T-helper 1 cell treated with Interleukin-12 subunit alpha and Interleukin-12 subunit beta and Interleukin-4 antibody, amounts not matched to agents 30 μg/mL and 1 μg/mL, for 36 hours (primary cell): Measurements from ENCODE around the gene COPS2.
"Not testable (repeated sequence)": the region's sequence is repeated elsewhere in the genome, so short reads cannot be mapped to it uniquely, and the experiment has no call there.

ENCODE experiments used
- H3K27ac Mint-ChIP-seq: one replicate; pipeline ENCODE4 v1.8.0; 2021; ENCODE audit warnings: mild to moderate bottlenecking, mixed read lengths
- H3K27me3 Mint-ChIP-seq: one replicate; pipeline ENCODE4 v1.8.0; 2021; ENCODE audit warnings: low read depth, mixed read lengths
- H3K36me3 Mint-ChIP-seq: one replicate; pipeline ENCODE4 v1.8.0; 2021; ENCODE audit warnings: low read depth, mixed read lengths
- H3K4me1 Mint-ChIP-seq: one replicate; pipeline ENCODE4 v1.8.0; 2021; ENCODE audit warnings: low read depth, mixed read lengths
- H3K4me3 Mint-ChIP-seq: one replicate; pipeline ENCODE4 v1.8.0; 2021; ENCODE audit warnings: mild to moderate bottlenecking, moderate library complexity, mixed read lengths
- H3K9me3 Mint-ChIP-seq: one replicate; pipeline ENCODE4 v1.8.0; 2021; ENCODE audit warnings: mixed read lengths

The COPS2 gene

DNA sequence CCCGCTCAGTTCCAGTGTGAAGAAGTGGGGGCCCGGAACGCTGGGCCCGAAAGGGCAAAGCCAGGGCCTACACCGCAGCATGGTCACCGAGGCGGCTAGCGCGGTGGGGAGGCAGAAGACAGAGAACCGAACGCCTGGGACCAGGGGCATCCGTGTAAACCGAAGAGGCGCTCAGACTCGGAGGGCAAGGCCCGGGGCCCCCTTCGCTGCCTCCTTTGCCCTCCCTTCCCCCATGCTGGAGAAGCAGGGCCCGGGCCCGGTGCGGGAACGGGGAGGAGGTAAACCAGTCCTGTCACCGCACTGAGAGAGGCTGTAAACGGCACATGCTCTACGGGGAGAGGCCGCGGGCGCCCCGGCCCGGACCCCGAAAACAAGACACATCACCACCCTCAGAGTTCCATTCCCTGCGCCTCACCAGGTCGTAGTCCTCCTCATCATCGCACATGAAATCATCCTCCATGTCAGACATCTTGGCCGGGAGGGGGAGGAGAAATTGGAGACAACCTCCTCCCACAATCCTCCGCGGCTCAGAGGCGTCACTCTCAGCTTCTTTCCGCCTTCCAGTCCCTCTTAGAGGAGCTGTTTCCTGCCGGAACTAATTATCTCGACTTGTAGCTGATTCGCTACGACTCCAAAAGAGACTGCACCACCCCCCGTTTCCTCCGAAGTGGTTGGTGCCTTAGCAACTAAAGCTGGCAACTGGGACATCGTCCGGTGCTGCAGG lies at the start of gene COPS2:
COPS2 (minus strand) TSS at position 490 of the 724 bp plus-strand sequence; CDS start at position 469, 21 bp downstream.
- no peaks in the 10 kb centered on the region for H3K27me3 Mint-ChIP-seq
- H3K4me3 Mint-ChIP-seq = peak within 1 kb of the TSS; percentile 100
- peaks cover 9% of the 10 kb centered on the region for H3K36me3 Mint-ChIP-seq
- H3K9me3 Mint-ChIP-seq = no peaks in the 10 kb centered on the region
- H3K4me1 Mint-ChIP-seq = peaks cover 45% of the 10 kb centered on the region
- H3K27ac Mint-ChIP-seq = peak within 1 kb of the TSS; percentile 99

DNA sequence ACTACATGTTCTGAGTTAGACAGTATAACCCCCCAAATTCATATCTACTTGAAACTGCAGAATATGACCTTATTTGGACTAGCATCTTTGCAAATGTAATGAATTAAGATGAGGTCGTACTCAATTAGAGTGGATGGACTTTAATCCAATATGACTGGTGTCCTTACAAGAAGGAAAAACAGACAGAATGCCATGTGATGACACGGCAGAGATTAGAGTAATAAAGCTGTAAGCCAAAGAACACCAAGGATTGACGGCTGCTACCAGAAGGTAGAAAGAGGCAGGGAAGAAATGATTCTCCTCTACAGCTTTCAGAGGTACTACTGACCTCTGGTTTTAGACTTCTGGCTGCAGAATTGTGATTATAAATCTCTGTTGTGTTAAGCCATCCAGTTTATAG lies 44.9 kb upstream of the COPS2 start:
- Mint-ChIP-seq H3K27me3 (no peaks in the 10 kb centered on the region), H3K36me3 (peaks cover 29% of the 10 kb centered on the region), H3K4me3 (no peak overlapping the region), H3K27ac (no peak overlapping the region), H3K9me3 (peaks cover 11% of the 10 kb centered on the region), H3K4me1 (peaks cover 7% of the 10 kb centered on the region)

DNA sequence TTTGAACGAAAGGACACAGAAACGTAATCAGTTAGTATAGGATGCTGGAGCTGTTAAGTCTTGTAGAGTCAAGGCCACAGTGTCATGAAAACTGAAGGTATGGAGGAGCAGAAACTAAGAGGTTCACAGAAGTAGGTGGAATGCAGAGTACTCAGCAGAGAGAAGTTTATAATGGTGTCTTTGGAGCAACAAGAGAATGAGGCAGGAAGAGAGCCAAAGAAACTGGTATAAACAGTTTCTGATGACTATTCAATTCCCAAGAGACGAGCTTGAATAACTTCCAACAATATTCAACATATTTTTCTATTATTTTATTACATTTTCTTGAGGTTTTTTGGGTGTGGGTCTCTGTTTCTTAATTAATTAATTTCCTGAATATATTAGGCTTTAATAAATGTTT lies 44.3 kb upstream of the COPS2 start:
- Mint-ChIP-seq H3K27ac (no peak overlapping the region), H3K36me3 (peaks cover 22% of the 10 kb centered on the region), H3K4me3 (no peak overlapping the region), H3K27me3 (no peaks in the 10 kb centered on the region), H3K9me3 (peaks cover 4% of the 10 kb centered on the region), H3K4me1 (peaks cover 7% of the 10 kb centered on the region)

DNA sequence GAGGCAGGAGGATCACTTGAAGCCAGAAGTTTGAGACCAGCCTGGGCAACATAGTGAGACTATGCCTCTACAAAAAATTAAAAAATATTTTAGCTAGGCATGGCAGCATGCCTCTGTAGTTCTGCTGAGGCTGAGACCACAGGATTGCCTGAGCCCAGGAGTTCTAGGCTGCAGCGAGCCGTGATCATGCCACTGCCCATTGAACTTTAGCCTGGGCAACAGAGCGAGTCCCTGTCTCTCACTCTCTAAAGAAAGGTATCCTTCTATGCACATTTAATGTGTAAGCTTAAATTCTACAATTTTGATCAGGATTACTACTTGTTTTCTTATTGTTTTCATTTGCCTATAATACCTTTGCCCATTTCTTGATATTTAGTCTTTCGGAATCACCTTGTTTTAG lies 41.5 kb upstream of the COPS2 start:
- Mint-ChIP-seq H3K27me3 (no peaks in the 10 kb centered on the region), H3K27ac (no peak overlapping the region), H3K4me3 (no peak overlapping the region), H3K36me3 (peaks cover 7% of the 10 kb centered on the region), H3K9me3 (no peaks in the 10 kb centered on the region), H3K4me1 (peaks cover 7% of the 10 kb centered on the region)

DNA sequence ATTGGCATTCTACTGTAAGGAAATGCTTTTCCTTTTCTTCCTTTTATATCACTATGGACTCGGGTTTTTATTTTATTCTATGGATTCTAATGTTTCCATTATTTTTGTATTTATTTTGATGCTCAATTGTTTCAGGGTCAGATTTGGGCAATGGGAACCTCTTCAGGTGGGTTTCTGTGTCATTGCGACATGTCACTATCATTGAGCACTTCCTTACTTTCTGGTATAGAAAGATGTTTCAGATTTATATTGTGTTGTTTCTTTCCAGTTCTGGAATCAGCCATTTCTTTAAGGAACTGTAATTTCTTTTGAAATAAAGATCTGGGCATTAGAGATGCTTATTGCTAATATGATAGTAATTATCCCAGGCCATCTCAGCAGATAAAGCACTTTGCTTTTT lies 36.5 kb upstream of the COPS2 start:
- Mint-ChIP-seq H3K4me1 (peaks cover 9% of the 10 kb centered on the region), H3K27me3 (no peaks in the 10 kb centered on the region), H3K36me3 (peaks cover 2% of the 10 kb centered on the region), H3K27ac (no peak overlapping the region), H3K4me3 (no peak overlapping the region), H3K9me3 (no peaks in the 10 kb centered on the region)

DNA sequence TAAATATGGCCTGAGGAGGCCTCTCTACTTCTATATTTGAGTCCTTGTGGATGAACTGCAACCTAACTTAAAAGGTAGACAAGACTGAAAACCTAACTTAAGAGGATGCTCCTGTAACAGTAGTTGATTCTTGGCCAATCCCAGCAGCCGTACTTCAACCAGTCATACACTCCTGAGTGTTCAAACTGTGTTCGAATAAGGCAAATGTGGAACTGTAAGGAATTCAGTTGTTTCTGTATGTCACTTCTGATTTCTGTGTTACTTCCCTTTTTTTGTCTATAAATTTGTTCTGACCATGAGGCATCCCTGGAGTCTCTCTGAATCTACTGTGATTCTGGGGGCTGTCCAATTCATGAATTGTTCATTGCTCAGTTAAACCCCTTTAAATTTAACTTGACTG lies 35.2 kb upstream of the COPS2 start:
- no peak overlapping the region for H3K27ac Mint-ChIP-seq
- no peaks in the 10 kb centered on the region for H3K9me3 Mint-ChIP-seq
- H3K4me1 Mint-ChIP-seq = peaks cover 11% of the 10 kb centered on the region
- no peaks in the 10 kb centered on the region for H3K27me3 Mint-ChIP-seq
- no peak overlapping the region for H3K4me3 Mint-ChIP-seq
- H3K36me3 Mint-ChIP-seq = peaks cover 7% of the 10 kb centered on the region

DNA sequence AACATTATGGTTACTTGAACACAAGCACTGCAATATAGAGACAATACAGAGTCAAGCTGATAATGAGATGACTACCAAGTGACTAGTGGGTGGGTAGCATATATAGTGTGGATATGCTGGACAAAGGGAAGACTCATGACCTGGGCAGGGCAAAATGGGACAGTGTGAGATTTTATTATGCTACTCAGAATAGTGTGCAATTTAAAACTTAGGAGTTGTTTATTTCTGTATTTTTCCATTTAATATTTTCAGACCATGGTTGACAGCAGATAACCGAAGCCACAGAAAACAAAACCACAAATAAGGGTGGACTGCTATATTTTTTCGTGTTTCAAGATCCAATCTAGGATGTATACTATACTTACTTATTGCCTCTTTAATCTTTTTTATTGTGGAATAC lies 34.2 kb upstream of the COPS2 start:
- no peak overlapping the region for H3K27ac Mint-ChIP-seq
- no peak overlapping the region for H3K4me3 Mint-ChIP-seq
- peaks cover 15% of the 10 kb centered on the region for H3K4me1 Mint-ChIP-seq
- H3K36me3 Mint-ChIP-seq = peaks cover 14% of the 10 kb centered on the region
- no peaks in the 10 kb centered on the region for H3K27me3 Mint-ChIP-seq
- H3K9me3 Mint-ChIP-seq = no peaks in the 10 kb centered on the region

DNA sequence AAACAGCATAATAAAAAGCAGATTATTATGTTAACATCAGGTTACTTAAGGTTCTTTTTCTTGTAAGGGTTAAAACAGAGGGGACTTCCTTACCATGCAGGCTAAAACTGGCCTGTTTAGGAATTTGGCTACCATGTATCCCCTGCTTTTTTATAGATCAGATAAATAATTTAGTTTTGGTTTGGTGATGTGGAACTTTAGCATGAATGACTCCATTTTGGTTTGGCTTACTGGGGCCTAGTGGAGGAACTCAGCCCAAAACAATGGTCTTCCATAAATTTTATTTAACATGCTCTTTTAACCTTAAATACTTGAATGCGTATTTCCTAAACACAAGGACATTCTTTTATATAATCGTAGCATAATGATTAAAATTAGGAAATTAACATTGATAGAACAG lies 33.5 kb upstream of the COPS2 start:
- H3K4me3 Mint-ChIP-seq = no peak overlapping the region
- H3K27me3 Mint-ChIP-seq = no peaks in the 10 kb centered on the region
- peaks cover 20% of the 10 kb centered on the region for H3K4me1 Mint-ChIP-seq
- H3K27ac Mint-ChIP-seq = no peak overlapping the region
- H3K36me3 Mint-ChIP-seq = peaks cover 19% of the 10 kb centered on the region
- peaks cover 5% of the 10 kb centered on the region for H3K9me3 Mint-ChIP-seq

DNA sequence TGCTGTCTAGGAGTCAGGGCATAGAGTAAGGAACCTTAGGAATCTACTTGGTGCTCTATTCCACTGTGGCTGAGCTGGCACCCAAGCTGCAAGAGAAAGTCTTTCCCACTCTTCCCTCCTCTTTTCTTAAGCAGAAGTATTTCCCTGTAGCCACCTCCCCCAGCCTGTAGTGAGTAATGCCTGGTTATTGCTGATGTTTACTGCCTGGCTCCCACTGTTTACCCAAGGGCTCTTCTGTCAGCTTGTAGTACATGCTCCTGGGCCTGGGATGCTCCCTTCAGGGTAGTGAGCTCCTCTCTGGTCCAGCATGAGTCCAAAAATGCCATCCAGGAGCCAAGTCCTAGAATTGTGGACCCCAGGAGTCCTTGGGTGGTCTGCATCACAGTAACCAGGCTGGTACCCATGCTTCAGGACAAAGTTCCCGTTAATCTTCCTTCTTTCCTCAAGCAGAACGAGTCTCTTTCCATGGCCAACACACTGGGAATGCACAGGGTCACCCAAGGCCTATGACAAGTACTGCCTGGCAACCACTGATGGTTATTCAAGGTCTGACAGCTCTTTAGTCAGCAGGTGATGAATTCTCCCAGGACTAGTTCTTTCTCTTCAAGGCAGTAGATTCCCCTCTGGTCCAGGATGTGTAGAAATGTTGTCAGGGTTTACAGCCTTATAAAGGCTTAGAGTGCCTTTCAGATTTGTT lies 32.3 kb upstream of the COPS2 start:
- Mint-ChIP-seq H3K9me3 (peaks cover 5% of the 10 kb centered on the region), H3K27me3 (no peaks in the 10 kb centered on the region), H3K36me3 (peaks cover 25% of the 10 kb centered on the region), H3K27ac (no peak overlapping the region), H3K4me3 (no peak overlapping the region), H3K4me1 (peaks cover 20% of the 10 kb centered on the region)

DNA sequence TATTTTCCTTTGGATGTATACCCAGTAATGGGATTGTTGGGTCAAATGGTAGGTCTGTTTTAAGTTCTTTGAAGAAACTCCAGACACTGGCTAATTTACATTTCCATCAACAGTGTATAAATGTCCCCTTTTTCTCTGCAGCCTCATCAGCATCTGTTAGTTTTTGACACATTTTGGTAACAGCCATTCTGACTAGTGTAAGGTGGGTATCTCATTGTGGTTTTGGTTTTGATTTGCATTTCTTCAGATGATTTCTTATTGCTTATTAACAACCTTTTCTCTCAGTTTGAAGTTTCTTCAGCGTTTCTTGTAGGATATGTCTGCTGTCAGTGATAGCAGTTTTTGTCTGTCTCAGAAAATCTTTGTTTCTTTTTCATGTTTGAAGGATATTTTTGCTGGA lies 30.1 kb upstream of the COPS2 start:
- H3K9me3 Mint-ChIP-seq = peaks cover 7% of the 10 kb centered on the region
- H3K36me3 Mint-ChIP-seq = peaks cover 33% of the 10 kb centered on the region
- peaks cover 21% of the 10 kb centered on the region for H3K4me1 Mint-ChIP-seq
- H3K27me3 Mint-ChIP-seq = no peaks in the 10 kb centered on the region
- no peak overlapping the region for H3K4me3 Mint-ChIP-seq
- H3K27ac Mint-ChIP-seq = no peak overlapping the region

DNA sequence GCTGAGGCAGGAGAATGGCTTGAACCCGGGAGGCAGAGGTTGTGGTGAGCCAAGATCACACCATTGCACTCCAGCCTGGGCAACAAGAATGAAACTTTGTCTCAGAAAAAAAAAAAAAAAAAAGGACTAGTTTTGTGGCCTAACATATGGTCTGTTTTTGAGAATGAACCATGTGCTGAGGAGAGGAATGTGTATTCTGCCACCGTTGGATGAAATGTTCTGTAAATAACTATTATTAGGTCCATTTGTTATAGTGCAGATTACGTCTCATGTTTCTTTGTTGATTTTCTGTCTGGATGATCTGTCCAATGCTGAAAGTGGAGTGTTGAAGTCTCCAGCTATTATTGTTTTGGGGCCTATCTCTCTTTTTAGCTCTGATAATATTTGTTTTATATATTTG lies 28.3 kb upstream of the COPS2 start:
- peaks cover 21% of the 10 kb centered on the region for H3K4me1 Mint-ChIP-seq
- not testable (repeated sequence) for H3K9me3 Mint-ChIP-seq, H3K27ac Mint-ChIP-seq, H3K4me3 Mint-ChIP-seq, H3K27me3 Mint-ChIP-seq
- peaks cover 33% of the 10 kb centered on the region for H3K36me3 Mint-ChIP-seq

DNA sequence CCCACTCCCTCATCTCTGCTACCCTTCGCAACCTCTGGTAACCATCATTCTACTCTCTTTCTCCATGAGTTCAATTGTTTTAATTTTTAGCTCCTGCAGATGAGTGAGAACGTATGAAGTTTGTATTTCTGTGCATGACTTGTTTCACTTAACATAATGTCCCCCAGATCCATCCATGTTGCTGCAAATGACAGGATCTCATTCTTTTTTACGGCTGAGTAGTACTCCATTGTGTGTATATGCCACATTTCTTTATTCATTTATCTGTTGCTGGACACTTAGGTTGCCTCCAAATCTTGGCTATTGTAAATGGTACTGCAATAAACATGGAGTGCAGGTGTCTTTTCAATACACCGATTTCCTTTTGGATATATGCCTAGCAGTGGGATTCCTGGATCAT lies 26.7 kb upstream of the COPS2 start:
- Mint-ChIP-seq H3K4me3 (no peak overlapping the region), H3K27me3 (no peaks in the 10 kb centered on the region), H3K9me3 (peaks cover 7% of the 10 kb centered on the region), H3K36me3 (peaks cover 35% of the 10 kb centered on the region), H3K4me1 (peaks cover 21% of the 10 kb centered on the region), H3K27ac (no peak overlapping the region)

DNA sequence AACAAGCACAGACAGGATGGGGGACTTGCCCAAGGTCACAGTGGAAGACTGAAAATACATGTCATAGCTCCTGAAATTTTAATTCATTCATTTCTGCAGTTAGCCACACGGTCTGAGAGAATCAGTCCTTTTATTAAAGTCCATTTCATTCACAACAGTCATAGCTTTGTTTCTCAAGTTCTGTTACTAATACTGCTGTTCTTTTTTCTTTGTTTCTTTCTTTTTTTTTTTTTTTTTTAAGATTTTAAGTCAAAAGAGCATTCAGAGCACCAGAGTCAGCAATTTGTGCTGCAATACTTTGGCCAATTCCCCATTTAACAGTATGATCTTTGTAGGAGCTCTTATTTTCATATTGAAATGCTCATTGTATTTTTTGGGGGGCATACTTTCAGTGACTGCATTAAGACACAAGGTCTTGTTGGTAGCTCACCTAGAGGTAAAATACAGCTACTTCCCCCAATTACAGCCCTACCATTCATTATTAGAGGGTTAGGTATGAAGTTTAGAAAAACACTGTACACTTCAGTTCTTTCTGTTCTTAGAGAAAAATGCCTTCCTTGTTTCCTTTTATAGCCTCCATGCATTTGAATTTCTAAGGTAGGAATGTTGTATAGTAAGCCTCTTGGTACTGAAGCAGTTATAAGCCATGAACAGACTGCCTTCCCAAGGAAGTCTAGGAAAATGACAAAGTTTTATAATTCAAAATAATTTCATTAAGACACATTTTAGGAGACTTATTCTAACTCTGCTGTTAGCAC lies 24.2 kb upstream of the COPS2 start:
- peaks cover 7% of the 10 kb centered on the region for H3K9me3 Mint-ChIP-seq
- peaks cover 16% of the 10 kb centered on the region for H3K4me1 Mint-ChIP-seq
- H3K4me3 Mint-ChIP-seq = no peak overlapping the region
- H3K36me3 Mint-ChIP-seq = peaks cover 26% of the 10 kb centered on the region
- no peaks in the 10 kb centered on the region for H3K27me3 Mint-ChIP-seq
- H3K27ac Mint-ChIP-seq = no peak overlapping the region

DNA sequence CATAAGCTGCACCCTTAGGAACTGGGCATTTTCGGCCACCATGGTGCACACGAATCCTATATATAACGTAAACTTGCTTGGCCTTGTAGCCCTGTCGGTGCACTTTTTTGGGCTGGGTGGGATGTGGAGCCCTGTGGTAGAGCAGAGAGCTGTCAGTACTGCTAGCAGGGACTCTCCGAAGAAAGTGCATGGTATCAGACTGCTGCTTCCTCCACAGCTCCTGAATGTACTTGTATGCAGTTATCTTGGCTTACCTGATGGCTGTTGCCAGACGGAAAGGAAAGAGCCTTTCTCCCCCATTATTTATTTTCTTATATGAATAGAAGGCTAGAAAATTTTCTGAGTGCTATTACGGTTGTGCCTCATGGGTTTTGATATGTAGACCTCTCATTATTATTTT lies 23.1 kb upstream of the COPS2 start:
- H3K4me1 Mint-ChIP-seq = peaks cover 13% of the 10 kb centered on the region
- no peak overlapping the region for H3K27ac Mint-ChIP-seq
- H3K4me3 Mint-ChIP-seq = no peak overlapping the region
- peaks cover 3% of the 10 kb centered on the region for H3K9me3 Mint-ChIP-seq
- H3K27me3 Mint-ChIP-seq = no peaks in the 10 kb centered on the region
- H3K36me3 Mint-ChIP-seq = peaks cover 22% of the 10 kb centered on the region
